ENCODE results near the gene PLEKHG5.

DNA sequence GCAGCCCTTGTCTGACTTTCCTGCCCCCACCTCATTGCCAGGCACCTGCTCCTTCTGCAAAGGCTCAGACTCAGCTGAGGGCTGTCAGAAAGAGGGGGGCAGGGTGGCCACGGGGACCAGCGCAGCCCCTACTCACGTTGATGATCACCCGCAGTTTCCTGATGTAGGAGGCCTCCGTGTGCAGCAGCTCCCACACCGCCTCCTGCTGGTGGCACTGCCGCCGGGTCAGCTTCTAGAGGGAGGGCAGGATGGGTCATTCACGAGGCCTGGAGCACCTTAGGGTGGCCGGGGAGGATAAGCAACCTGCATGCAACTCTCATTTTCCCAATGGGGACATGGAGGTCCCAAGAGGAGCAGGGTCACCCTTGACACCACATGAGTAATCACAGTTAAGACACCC lies 19.1 kb downstream of the PLEKHG5 start:
- TF ChIP-seq, protein P1, sequence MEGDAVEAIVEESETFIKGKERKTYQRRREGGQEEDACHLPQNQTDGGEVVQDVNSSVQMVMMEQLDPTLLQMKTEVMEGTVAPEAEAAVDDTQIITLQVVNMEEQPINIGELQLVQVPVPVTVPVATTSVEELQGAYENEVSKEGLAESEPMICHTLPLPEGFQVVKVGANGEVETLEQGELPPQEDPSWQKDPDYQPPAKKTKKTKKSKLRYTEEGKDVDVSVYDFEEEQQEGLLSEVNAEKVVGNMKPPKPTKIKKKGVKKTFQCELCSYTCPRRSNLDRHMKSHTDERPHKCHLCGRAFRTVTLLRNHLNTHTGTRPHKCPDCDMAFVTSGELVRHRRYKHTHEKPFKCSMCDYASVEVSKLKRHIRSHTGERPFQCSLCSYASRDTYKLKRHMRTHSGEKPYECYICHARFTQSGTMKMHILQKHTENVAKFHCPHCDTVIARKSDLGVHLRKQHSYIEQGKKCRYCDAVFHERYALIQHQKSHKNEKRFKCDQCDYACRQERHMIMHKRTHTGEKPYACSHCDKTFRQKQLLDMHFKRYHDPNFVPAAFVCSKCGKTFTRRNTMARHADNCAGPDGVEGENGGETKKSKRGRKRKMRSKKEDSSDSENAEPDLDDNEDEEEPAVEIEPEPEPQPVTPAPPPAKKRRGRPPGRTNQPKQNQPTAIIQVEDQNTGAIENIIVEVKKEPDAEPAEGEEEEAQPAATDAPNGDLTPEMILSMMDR (IDR thresholded peaks at IDR 0.05) = peak; percentile 85
- TF ChIP-seq ZFX (IDR thresholded peaks at IDR 0.05; ENCODE audit: borderline replicate concordance) = no peak
